ENCODE data around the gene GRM4.

GRCh38 chr6:34028691-34029360, 117.1 kb downstream of the GRM4 start:
- TF ChIP-seq EZH2 (IDR thresholded peaks at IDR 0.05; ENCODE audit: insufficient read depth, poor library complexity, severe bottlenecking) (no peak), EZH2phosphoT487 (IDR thresholded peaks at IDR 0.05; ENCODE audit: insufficient read depth, low read depth) (no peak)
